ENCODE data around the gene CMTM3. TPM values are rescaled to one million over a fixed set of nuclear protein-coding genes. Genes with fewer than 3 reads are reported as not detected.
"Not testable (repeated sequence)": the region's sequence is repeated elsewhere in the genome, so short reads cannot be mapped to it uniquely, and the experiment has no call there.

The CMTM3 gene
- total RNA-seq, 2 experiments from 2014 or later = 85.0 to 90.3 TPM

GRCh38 chr16:66590322-66590721 lies 14.2 kb upstream of the CMTM3 start:
- ATAC-seq (peak; percentile 52), DNase-seq (no peak)
- Mint-ChIP-seq H3K27ac (peak overlapping the region; percentile 75), H3K27me3 (peaks cover 4% of the 10 kb centered on the region), H3K4me1 (peaks cover 43% of the 10 kb centered on the region), H3K4me3 (peak overlapping the region; percentile 73), H3K36me3 (no peaks in the 10 kb centered on the region), H3K9me3 (ENCODE audit: low read depth) (no peaks in the 10 kb centered on the region)
- CTCF ChIA-PET = interaction anchor here (0.7 to 3.1 kb wide), 29 partner anchors 8 to 283 kb away, joined by 3 to 63 read pairs (median 7); partner anchors contain the start of genes CKLF, CMTM1, CMTM3 and DYNC1LI2

GRCh38 chr16:66591018-66591417 lies 13.5 kb upstream of the CMTM3 start:
- no peaks in the 10 kb centered on the region for H3K36me3 Mint-ChIP-seq
- ATAC-seq (no peak), DNase-seq (no peak)
- H3K9me3 Mint-ChIP-seq (ENCODE audit: low read depth) = no peaks in the 10 kb centered on the region
- CTCF ChIA-PET = interaction anchor here (0.8 to 3.1 kb wide), 21 partner anchors 9 to 186 kb away, joined by 3 to 63 read pairs (median 11); partner anchors contain the start of genes CKLF, CMTM1, CMTM3 and TK2
- peaks cover 44% of the 10 kb centered on the region for H3K4me1 Mint-ChIP-seq
- H3K27me3 Mint-ChIP-seq = peaks cover 4% of the 10 kb centered on the region
- H3K27ac Mint-ChIP-seq = no peak overlapping the region
- H3K4me3 Mint-ChIP-seq = peak overlapping the region; percentile 73

GRCh38 chr16:66592241-66592640 lies 12.3 kb upstream of the CMTM3 start:
- no peak for ATAC-seq
- no peak for DNase-seq
- Mint-ChIP-seq H3K4me1 (peaks cover 53% of the 10 kb centered on the region), H3K36me3 (no peaks in the 10 kb centered on the region), H3K27me3 (peaks cover 4% of the 10 kb centered on the region), H3K9me3 (ENCODE audit: low read depth) (no peaks in the 10 kb centered on the region), H3K4me3 (no peak overlapping the region), H3K27ac (no peak overlapping the region)
- CTCF ChIA-PET = interaction anchor here (1.1 to 1.4 kb wide), 2 partner anchors 12 to 116 kb away, joined by 3 to 4 read pairs; partner anchors contain the start of gene CMTM3

- no peak overlapping the region for H3K27ac Mint-ChIP-seq
- no peak for ATAC-seq
- H3K27me3 Mint-ChIP-seq = peaks cover 4% of the 10 kb centered on the region
- CTCF ChIA-PET = interaction anchor here (0.8 to 1.4 kb wide), 3 partner anchors 12 to 116 kb away, joined by 3 to 4 read pairs (median 4); partner anchors contain the start of gene CMTM3
- peaks cover 54% of the 10 kb centered on the region for H3K4me1 Mint-ChIP-seq
- H3K4me3 Mint-ChIP-seq = no peak overlapping the region
- no peaks in the 10 kb centered on the region for H3K36me3 Mint-ChIP-seq
- no peak for DNase-seq
- no peaks in the 10 kb centered on the region for H3K9me3 Mint-ChIP-seq (ENCODE audit: low read depth)
These were observed 11.7 kb upstream of the CMTM3 start for GRCh38 chr16:66592814-66593213.

GRCh38 chr16:66594739-66595138 lies 9.8 kb upstream of the CMTM3 start:
- DNase-seq (no peak), ATAC-seq (no peak)
- Mint-ChIP-seq H3K4me3 (no peak overlapping the region), H3K9me3 (ENCODE audit: low read depth) (no peaks in the 10 kb centered on the region), H3K4me1 (peaks cover 57% of the 10 kb centered on the region), H3K27me3 (peaks cover 4% of the 10 kb centered on the region), H3K36me3 (peaks cover under 1% of the 10 kb centered on the region), H3K27ac (no peak overlapping the region)
- CTCF ChIA-PET = interaction anchor here (1.0 to 5.3 kb wide), 6 partner anchors 9 to 188 kb away, joined by 3 to 36 read pairs (median 4); no protein-coding TSS in a partner anchor

GRCh38 chr16:66596559-66596958 lies 7.9 kb upstream of the CMTM3 start:
- ATAC-seq; DNase-seq; H3K27me3 Mint-ChIP-seq; H3K4me3 Mint-ChIP-seq; H3K9me3 Mint-ChIP-seq (ENCODE audit: low read depth): not testable (repeated sequence)
- Mint-ChIP-seq H3K4me1 (peaks cover 49% of the 10 kb centered on the region), H3K27ac (peak overlapping the region; percentile 96), H3K36me3 (peaks cover 10% of the 10 kb centered on the region)
- CTCF ChIA-PET = interaction anchor here (0.8 to 5.3 kb wide), 8 partner anchors 9 to 188 kb away, joined by 3 to 36 read pairs (median 6); partner anchors contain the start of genes CKLF and TK2

GRCh38 chr16:66596986-66597848 lies 7.3 kb upstream of the CMTM3 start:
- CTCF ChIA-PET = interaction anchor here (0.6 to 5.3 kb wide), 13 partner anchors 8 to 276 kb away, joined by 3 to 36 read pairs (median 5); partner anchors contain the start of genes CKLF and TK2
- Mint-ChIP-seq H3K27ac (peak overlapping the region; percentile 96), H3K27me3 (no peaks in the 10 kb centered on the region), H3K4me1 (peaks cover 48% of the 10 kb centered on the region), H3K9me3 (ENCODE audit: low read depth) (peaks cover 8% of the 10 kb centered on the region), H3K36me3 (peaks cover 13% of the 10 kb centered on the region), H3K4me3 (peak overlapping the region; percentile 47)
- peak; percentile 72 for ATAC-seq
- DNase-seq = peak; percentile 57

GRCh38 chr16:66598111-66598510 lies 6.4 kb upstream of the CMTM3 start:
- Mint-ChIP-seq H3K27me3 (no peaks in the 10 kb centered on the region), H3K4me1 (peaks cover 52% of the 10 kb centered on the region), H3K4me3 (peak overlapping the region; percentile 27), H3K36me3 (peaks cover 13% of the 10 kb centered on the region), H3K9me3 (ENCODE audit: low read depth) (peaks cover 8% of the 10 kb centered on the region), H3K27ac (peak overlapping the region; percentile 96)
- ATAC-seq (peak; percentile 73), DNase-seq (peak; percentile 67)
- CTCF ChIA-PET = interaction anchor here (1.0 to 5.3 kb wide), 8 partner anchors 9 to 275 kb away, joined by 3 to 36 read pairs (median 7); partner anchors contain the start of genes CKLF and TK2

GRCh38 chr16:66599726-66600125 lies 4.8 kb upstream of the CMTM3 start:
- no peak for ATAC-seq
- Mint-ChIP-seq H3K4me3 (no peak overlapping the region), H3K9me3 (ENCODE audit: low read depth) (peaks cover 8% of the 10 kb centered on the region), H3K27me3 (no peaks in the 10 kb centered on the region), H3K4me1 (peaks cover 56% of the 10 kb centered on the region), H3K27ac (peak overlapping the region; percentile 61), H3K36me3 (peaks cover 13% of the 10 kb centered on the region)
- DNase-seq = no peak
- CTCF ChIA-PET = interaction anchor here (0.9 to 5.3 kb wide), 4 partner anchors 9 to 194 kb away, joined by 4 to 36 read pairs (median 16); partner anchors contain the start of genes CKLF and TK2

- Mint-ChIP-seq H3K36me3 (peaks cover 13% of the 10 kb centered on the region), H3K27ac (no peak overlapping the region), H3K4me3 (no peak overlapping the region), H3K4me1 (peaks cover 51% of the 10 kb centered on the region), H3K27me3 (no peaks in the 10 kb centered on the region), H3K9me3 (ENCODE audit: low read depth) (peaks cover 8% of the 10 kb centered on the region)
- CTCF ChIA-PET = interaction anchor here (0.7 to 1.5 kb wide), 3 partner anchors 11 to 124 kb away, joined by 3 to 13 read pairs (median 4); no protein-coding TSS in a partner anchor
- ATAC-seq (no peak), DNase-seq (no peak)
These were observed 4.0 kb upstream of the CMTM3 start for GRCh38 chr16:66600477-66600876.

GRCh38 chr16:66601471-66601870 lies 3.0 kb upstream of the CMTM3 start:
- CTCF ChIA-PET = interaction anchor here (0.7 to 1.3 kb wide), 2 partner anchors 12 to 125 kb away, joined by 3 to 4 read pairs; no protein-coding TSS in a partner anchor
- peaks cover 55% of the 10 kb centered on the region for H3K4me1 Mint-ChIP-seq
- ATAC-seq = no peak
- peaks cover 8% of the 10 kb centered on the region for H3K9me3 Mint-ChIP-seq (ENCODE audit: low read depth)
- no peak overlapping the region for H3K27ac Mint-ChIP-seq
- H3K4me3 Mint-ChIP-seq = no peak overlapping the region
- H3K36me3 Mint-ChIP-seq = peaks cover 15% of the 10 kb centered on the region
- no peak for DNase-seq
- no peaks in the 10 kb centered on the region for H3K27me3 Mint-ChIP-seq

- Mint-ChIP-seq H3K27ac (peak overlapping the region; percentile 90), H3K27me3 (no peaks in the 10 kb centered on the region), H3K36me3 (peaks cover 21% of the 10 kb centered on the region), H3K9me3 (ENCODE audit: low read depth) (peaks cover 8% of the 10 kb centered on the region), H3K4me3 (peak overlapping the region; percentile 78), H3K4me1 (peaks cover 57% of the 10 kb centered on the region)
- CTCF ChIA-PET = interaction anchor here (0.6 to 3.3 kb wide), 22 partner anchors 9 to 276 kb away, joined by 3 to 31 read pairs (median 4); partner anchors contain the start of genes NAE1 and PDP2
- DNase-seq (peak; percentile 92), ATAC-seq (peak; percentile 62)
These were observed 748 bp upstream of the CMTM3 start for GRCh38 chr16:66603537-66604375.
